ENCODE measurements around the gene SLC12A4. TPM values are rescaled to one million over a fixed set of nuclear protein-coding genes. Genes with fewer than 3 reads are reported as not detected.

Gene SLC12A4
- total RNA-seq, 6 experiments from 2014 or later, result 17.2 to 40.0 (median 21.9) TPM

- H3K36me3 ChIP-seq, result peaks cover 0 to 3% (median 0%) of the 10 kb centered on the region in 4 donors
- no peak overlapping the region for H3K27ac ChIP-seq
- TF ChIP-seq POLR2A (IDR thresholded peaks at IDR 0.05), result no peak
- TF ChIP-seq CTCF (IDR thresholded peaks at IDR 0.05), result no peak
- DNase-seq, result no peak
- H3K4me1 ChIP-seq, result no peaks in the 10 kb centered on the region
- intact Hi-C loops (cut with DNase I), result loop anchor here (5.0 to 10.0 kb wide), 3 partner anchors 40 to 103 kb away; partner anchors contain the start of gene NRN1L (in 1 of the 2)
- no peak for ATAC-seq
- no peaks in the 10 kb centered on the region for H3K9me3 ChIP-seq
- no peak overlapping the region for H3K4me3 ChIP-seq
- WGBS (ENCODE audit: insufficient coverage, low coverage, low lambda C conversion rate, missing lambda C conversion rate), result 88% methylated on average over 13 of the region's 22 CpGs
- no peaks in the 10 kb centered on the region for H3K27me3 ChIP-seq
Measured at GRCh38 chr16:67927131-67927941, 41.1 kb downstream of the SLC12A4 start.

- no peak for TF ChIP-seq CTCF (IDR thresholded peaks at IDR 0.05)
- no peak for TF ChIP-seq POLR2A (IDR thresholded peaks at IDR 0.05)
- no peak for DNase-seq
- Histone ChIP-seq H3K27me3 (no peaks in the 10 kb centered on the region), H3K9me3 (no peaks in the 10 kb centered on the region), H3K27ac (no peak overlapping the region), H3K4me3 (no peak overlapping the region), H3K4me1 (no peaks in the 10 kb centered on the region), H3K36me3 (peaks cover 0 to 3% (median 0%) of the 10 kb centered on the region in 4 donors)
- no peak for ATAC-seq
- intact Hi-C loops (cut with DNase I), result loop anchor here (5.0 to 10.0 kb wide), 3 partner anchors 39 to 101 kb away; partner anchors contain the start of gene NRN1L (in 1 of the 2)
- 53% methylated on average over 3 of the region's 13 CpGs for WGBS (ENCODE audit: insufficient coverage, low coverage, low lambda C conversion rate, missing lambda C conversion rate)
Measured at GRCh38 chr16:67926181-67926750, 42.2 kb downstream of the SLC12A4 start.

- no CpG with 5 or more reads among the region's 10 CpGs for WGBS (ENCODE audit: insufficient coverage, low coverage, low lambda C conversion rate, missing lambda C conversion rate)
- TF ChIP-seq CTCF (IDR thresholded peaks at IDR 0.05) (no peak), POLR2A (IDR thresholded peaks at IDR 0.05) (no peak)
- peaks cover 0 to 3% (median 0%) of the 10 kb centered on the region in 4 donors for H3K36me3 ChIP-seq
- no peak for DNase-seq
- intact Hi-C loops (cut with DNase I), result loop anchor here in 1 of 2 donors (10.0 kb wide), 1 partner anchor 100 kb away; no protein-coding TSS in a partner anchor
- H3K27ac ChIP-seq, result no peak overlapping the region
- no peaks in the 10 kb centered on the region for H3K9me3 ChIP-seq
- peak in 1 of 4 donors; percentile 18 for ATAC-seq
- H3K27me3 ChIP-seq, result no peaks in the 10 kb centered on the region
- H3K4me1 ChIP-seq, result no peaks in the 10 kb centered on the region
- H3K4me3 ChIP-seq, result no peak overlapping the region
Measured at GRCh38 chr16:67924140-67924906, 44.1 kb downstream of the SLC12A4 start.

GRCh38 chr16:67923414-67924116 lies 44.9 kb downstream of the SLC12A4 start:
- Histone ChIP-seq H3K36me3 (peaks cover 0 to 3% (median 0%) of the 10 kb centered on the region in 4 donors), H3K4me3 (no peak overlapping the region), H3K9me3 (no peaks in the 10 kb centered on the region), H3K27ac (no peak overlapping the region), H3K4me1 (no peaks in the 10 kb centered on the region), H3K27me3 (no peaks in the 10 kb centered on the region)
- no peak for TF ChIP-seq CTCF (IDR thresholded peaks at IDR 0.05)
- no peak for TF ChIP-seq POLR2A (IDR thresholded peaks at IDR 0.05)
- intact Hi-C loops (cut with DNase I), result loop anchor here in 1 of 2 donors (10.0 kb wide), 1 partner anchor 99 kb away; no protein-coding TSS in a partner anchor
- DNase-seq, result no peak
- ATAC-seq, result peak in 1 of 4 donors; percentile 17
- 43% methylated on average over 3 of the region's 10 CpGs for WGBS (ENCODE audit: insufficient coverage, low coverage, low lambda C conversion rate, missing lambda C conversion rate)

Data from right lobe of liver (tissue), 6 donors.